ENCODE data around the gene ST8SIA2. TPM values are rescaled to one million over a fixed set of nuclear protein-coding genes. Genes with fewer than 3 reads are reported as not detected.

The ST8SIA2 gene
- total RNA-seq, 1 donor = under 0.01 TPM

- TF ChIP-seq, protein P1, sequence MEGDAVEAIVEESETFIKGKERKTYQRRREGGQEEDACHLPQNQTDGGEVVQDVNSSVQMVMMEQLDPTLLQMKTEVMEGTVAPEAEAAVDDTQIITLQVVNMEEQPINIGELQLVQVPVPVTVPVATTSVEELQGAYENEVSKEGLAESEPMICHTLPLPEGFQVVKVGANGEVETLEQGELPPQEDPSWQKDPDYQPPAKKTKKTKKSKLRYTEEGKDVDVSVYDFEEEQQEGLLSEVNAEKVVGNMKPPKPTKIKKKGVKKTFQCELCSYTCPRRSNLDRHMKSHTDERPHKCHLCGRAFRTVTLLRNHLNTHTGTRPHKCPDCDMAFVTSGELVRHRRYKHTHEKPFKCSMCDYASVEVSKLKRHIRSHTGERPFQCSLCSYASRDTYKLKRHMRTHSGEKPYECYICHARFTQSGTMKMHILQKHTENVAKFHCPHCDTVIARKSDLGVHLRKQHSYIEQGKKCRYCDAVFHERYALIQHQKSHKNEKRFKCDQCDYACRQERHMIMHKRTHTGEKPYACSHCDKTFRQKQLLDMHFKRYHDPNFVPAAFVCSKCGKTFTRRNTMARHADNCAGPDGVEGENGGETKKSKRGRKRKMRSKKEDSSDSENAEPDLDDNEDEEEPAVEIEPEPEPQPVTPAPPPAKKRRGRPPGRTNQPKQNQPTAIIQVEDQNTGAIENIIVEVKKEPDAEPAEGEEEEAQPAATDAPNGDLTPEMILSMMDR (IDR thresholded peaks at IDR 0.05; ENCODE audit: insufficient read depth, low read depth, low read length) = no peak
- no peak for DNase-seq (ENCODE audit: low read depth)
- H3K4me3 ChIP-seq (ENCODE audit: low read depth, low read length) = no peak overlapping the region
Measured at GRCh38 chr15:92485441-92485840, 91.8 kb downstream of the ST8SIA2 start.

DNA sequence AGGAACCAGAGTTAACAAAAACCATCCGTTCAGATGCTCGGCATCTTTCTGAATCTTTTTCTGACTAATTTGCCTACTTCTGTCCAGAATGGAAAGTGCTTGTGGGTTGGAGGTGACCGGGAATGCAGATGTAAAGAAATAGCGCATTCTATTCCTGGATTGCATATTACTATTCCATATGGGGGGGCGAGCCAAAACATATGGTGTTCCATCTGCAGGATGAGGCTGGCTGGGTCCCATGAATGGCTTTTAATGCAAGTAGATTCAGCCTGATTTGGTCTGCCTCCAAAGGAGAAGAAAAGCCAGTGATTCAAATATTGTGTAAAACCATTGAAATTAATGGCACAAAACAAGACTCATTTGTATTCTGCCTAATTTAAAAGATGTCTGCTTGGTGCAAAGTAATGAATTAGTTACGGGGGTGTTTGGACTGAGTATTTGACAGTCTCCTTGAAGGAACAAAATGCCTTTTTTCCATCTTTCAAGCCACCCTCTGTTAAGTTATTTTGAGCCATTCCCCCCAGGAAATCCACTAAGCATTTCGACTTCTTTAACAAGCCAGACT lies 99.0 kb downstream of the ST8SIA2 start:
- TF ChIP-seq, protein P1 (IDR thresholded peaks at IDR 0.05; ENCODE audit: insufficient read depth, low read depth, low read length) = no peak
- DNase-seq (ENCODE audit: low read depth) = no peak
- no peak overlapping the region for H3K4me3 ChIP-seq (ENCODE audit: low read depth, low read length)

DNA sequence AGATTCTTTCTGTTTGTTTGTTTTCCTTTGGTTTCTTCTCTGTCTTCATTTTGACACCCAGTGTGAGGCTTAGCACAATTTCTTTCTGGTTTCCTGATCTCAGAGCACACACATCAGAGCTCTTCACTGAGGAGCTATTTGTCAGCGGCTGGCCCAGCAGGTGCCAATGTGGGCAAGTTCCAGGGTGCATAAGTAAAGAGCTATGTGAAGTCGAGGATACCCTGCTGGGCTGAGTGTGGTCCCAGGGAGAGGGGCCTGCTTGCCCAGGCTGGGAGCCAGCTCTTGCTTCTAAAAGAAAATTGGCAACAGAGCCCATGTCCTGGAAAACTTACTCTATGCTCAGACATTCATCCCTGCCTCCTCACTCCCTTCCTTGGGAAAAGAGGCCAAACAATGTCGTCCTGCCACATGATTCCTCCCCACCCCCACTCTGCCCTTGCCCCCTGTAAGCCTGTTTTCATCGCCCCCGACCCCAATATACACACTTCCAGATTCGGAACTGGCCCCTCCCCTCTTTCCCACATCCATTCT lies 101.2 kb downstream of the ST8SIA2 start:
- no peak for DNase-seq (ENCODE audit: low read depth)
- TF ChIP-seq, protein P1 (IDR thresholded peaks at IDR 0.05; ENCODE audit: insufficient read depth, low read depth, low read length) = no peak
- no peak overlapping the region for H3K4me3 ChIP-seq (ENCODE audit: low read depth, low read length)

DNA sequence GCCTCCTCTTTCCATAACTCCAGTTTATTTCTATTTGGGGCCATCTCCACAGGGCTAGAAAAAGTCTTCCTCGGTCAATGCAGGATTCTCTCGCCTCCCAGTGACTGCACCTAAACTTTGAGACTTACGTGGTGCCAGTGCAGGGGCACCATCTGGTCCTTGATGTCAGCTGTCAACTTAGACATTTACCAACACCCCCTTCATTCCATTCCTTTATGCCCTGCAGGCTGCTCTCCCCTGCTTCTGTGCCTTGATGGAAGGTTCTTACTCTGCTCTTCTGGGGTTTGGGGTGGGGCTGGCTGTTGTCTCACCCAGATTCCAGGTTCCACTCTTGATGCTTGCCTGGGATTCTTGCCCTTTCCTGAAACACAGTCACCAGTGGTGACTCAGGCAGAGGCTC lies 101.8 kb downstream of the ST8SIA2 start:
- TF ChIP-seq, protein P1 (IDR thresholded peaks at IDR 0.05; ENCODE audit: insufficient read depth, low read depth, low read length) = no peak
- H3K4me3 ChIP-seq (ENCODE audit: low read depth, low read length) = no peak overlapping the region
- no peak for DNase-seq (ENCODE audit: low read depth)

GRCh38 chr15:92499731-92500530 lies 106.2 kb downstream of the ST8SIA2 start:
- no peak overlapping the region for H3K4me3 ChIP-seq (ENCODE audit: low read depth, low read length)
- TF ChIP-seq, protein P1 (IDR thresholded peaks at IDR 0.05; ENCODE audit: insufficient read depth, low read depth, low read length) = no peak
- no peak for DNase-seq (ENCODE audit: low read depth)

DNA sequence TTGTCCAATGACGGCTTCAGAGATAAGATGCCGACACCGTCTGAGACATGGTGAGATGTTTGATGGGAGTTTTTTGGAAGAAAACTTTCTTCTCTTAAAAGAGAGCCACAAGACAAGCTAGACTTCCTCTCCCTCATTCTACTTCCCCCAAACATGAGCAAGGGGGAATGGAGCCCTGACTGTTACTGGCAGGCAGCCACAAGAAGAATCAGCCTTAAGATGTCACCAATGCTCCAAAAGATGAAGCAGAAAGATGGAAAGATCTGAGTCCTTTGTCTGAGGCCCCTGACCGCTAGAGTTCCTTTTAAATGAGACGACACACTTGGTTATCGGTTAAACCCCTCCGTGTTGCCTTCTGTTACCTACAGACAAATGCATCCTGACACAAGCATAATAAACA lies 108.7 kb downstream of the ST8SIA2 start:
- TF ChIP-seq, protein P1 (IDR thresholded peaks at IDR 0.05; ENCODE audit: insufficient read depth, low read depth, low read length) = no peak
- no peak for DNase-seq (ENCODE audit: low read depth)
- no peak overlapping the region for H3K4me3 ChIP-seq (ENCODE audit: low read depth, low read length)
